ENCODE measurements around the gene FUZ.

The FUZ gene

GRCh38 chr19:49798574-49798973 lies 14.5 kb downstream of the FUZ start:
- H3K4me3 ChIP-seq (ENCODE audit: low read depth, low read length) = no peak overlapping the region
- TF ChIP-seq, protein P1, sequence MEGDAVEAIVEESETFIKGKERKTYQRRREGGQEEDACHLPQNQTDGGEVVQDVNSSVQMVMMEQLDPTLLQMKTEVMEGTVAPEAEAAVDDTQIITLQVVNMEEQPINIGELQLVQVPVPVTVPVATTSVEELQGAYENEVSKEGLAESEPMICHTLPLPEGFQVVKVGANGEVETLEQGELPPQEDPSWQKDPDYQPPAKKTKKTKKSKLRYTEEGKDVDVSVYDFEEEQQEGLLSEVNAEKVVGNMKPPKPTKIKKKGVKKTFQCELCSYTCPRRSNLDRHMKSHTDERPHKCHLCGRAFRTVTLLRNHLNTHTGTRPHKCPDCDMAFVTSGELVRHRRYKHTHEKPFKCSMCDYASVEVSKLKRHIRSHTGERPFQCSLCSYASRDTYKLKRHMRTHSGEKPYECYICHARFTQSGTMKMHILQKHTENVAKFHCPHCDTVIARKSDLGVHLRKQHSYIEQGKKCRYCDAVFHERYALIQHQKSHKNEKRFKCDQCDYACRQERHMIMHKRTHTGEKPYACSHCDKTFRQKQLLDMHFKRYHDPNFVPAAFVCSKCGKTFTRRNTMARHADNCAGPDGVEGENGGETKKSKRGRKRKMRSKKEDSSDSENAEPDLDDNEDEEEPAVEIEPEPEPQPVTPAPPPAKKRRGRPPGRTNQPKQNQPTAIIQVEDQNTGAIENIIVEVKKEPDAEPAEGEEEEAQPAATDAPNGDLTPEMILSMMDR (IDR thresholded peaks at IDR 0.05; ENCODE audit: low read depth, low read length, missing control alignments) = no peak
- DNase-seq (ENCODE audit: low read depth) = no peak
- in situ Hi-C loops (cut with HindIII; ENCODE audit: low sequenced_read_pairs) = no loop called here

- in situ Hi-C loops (cut with HindIII; ENCODE audit: low sequenced_read_pairs) = no loop called here
- no peak overlapping the region for H3K4me3 ChIP-seq (ENCODE audit: low read depth, low read length)
Measured at GRCh38 chr19:49795615-49796014, 17.5 kb downstream of the FUZ start.

GRCh38 chr19:49793561-49793840 lies 19.6 kb downstream of the FUZ start:
- in situ Hi-C loops (cut with HindIII; ENCODE audit: low sequenced_read_pairs) = no loop called here

More at GRCh38 chr19:49795615-49796014, 17.5 kb downstream of the FUZ start:
- TF ChIP-seq, protein P1 (IDR thresholded peaks at IDR 0.05; ENCODE audit: low read depth, low read length, missing control alignments) = no peak
- no peak for DNase-seq (ENCODE audit: low read depth)

DNA sequence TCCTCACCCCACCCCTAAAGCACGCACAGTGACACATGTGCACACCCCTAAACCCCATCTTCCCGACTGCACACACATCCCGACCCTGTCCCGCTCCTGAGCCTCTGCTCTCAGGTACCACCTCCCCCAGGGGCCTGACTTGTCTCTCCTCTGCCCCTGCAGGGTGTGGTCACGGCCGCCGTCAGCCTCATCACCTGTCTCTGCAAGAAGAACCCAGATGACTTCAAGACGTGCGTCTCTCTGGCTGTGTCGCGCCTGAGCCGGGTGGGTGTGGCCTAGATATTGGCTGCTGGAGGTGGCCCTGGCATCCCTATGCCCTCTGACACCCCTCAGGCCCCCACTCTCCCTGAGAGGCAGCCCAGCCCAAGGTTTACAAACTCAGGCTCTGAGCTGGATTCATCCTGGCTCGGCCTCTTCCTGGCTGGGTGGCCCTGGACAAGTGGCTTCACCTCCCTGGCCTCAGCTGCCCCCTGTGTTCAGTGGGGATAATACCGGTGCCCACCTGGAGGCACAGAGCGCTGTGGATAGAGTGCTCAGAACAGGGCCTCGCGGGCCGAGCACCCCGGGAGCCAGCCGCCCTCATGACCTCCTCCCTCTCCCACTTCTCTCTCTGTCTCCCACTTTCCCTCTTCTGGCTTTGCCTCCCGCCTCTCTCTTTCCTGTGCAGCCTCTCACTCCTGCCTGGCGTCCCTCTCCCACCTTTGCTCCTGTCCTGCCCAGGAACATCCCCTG lies 20.1 kb downstream of the FUZ start:
- in situ Hi-C loops (cut with HindIII; ENCODE audit: low sequenced_read_pairs) = no loop called here
- TF ChIP-seq, protein P1 (IDR thresholded peaks at IDR 0.05; ENCODE audit: low read depth, low read length, missing control alignments) = no peak
- H3K4me3 ChIP-seq (ENCODE audit: low read depth, low read length) = no peak overlapping the region

More at GRCh38 chr19:49793561-49793840, 19.6 kb downstream of the FUZ start:
- TF ChIP-seq, protein P1 (IDR thresholded peaks at IDR 0.05; ENCODE audit: low read depth, low read length, missing control alignments) = no peak
- DNase-seq (ENCODE audit: low read depth) = no peak
- no peak overlapping the region for H3K4me3 ChIP-seq (ENCODE audit: low read depth, low read length)

DNA sequence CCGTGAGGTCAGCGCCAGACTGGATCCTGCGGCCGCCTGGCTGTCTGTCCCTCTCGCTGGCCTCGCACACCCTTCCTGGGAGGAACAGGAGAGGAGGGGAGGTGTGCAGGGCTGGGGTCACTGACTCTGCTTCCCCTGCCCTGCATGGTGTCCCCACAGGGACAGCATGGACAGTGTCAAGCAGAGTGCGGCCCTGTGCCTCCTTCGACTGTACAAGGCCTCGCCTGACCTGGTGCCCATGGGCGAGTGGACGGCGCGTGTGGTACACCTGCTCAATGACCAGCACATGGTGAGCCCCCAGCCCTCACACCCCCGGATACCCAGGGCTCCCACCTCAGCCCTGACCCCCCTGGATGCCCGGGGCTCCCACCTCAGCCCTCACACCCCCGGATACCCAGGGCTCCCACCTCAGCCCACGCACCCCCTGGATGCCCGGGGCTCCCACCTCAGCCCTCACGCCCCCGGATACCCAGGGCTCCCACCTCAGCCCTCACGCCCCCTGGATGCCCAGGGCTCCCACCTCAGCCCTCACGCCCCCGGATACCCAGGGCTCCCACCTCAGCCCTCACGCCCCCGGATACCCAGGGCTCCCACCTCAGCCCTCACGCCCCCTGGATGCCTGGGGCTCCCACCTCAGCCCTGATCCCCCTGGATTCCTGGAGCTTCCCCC lies 21.2 kb downstream of the FUZ start:
- DNase-seq (ENCODE audit: low read depth) = no peak
- no peak overlapping the region for H3K4me3 ChIP-seq (ENCODE audit: low read depth, low read length)
- TF ChIP-seq, protein P1 (IDR thresholded peaks at IDR 0.05; ENCODE audit: low read depth, low read length, missing control alignments) = no peak
- in situ Hi-C loops (cut with HindIII; ENCODE audit: low sequenced_read_pairs) = no loop called here

More for the DNA sequence above, 20.1 kb downstream of the FUZ start:
- no peak for DNase-seq (ENCODE audit: low read depth)

DNA sequence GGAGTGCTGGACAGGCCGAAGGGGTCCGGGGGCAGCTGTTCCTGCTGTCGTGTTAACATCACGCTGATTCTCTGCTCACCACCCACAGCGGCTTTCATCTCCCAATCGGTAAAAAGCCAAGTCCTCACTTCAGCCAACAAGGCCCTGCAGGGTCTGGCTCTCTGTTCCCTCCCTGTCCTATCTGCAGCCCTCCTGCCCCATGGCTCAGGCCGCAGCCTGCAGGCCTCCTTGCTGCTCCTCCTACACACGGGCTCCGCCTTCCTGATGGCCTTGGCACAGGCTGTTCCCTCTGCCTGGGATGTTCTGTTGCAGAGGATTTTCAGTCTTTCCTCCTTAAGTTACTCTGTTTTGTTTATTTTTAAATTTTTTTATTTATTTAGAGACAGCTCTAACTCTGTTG lies 22.2 kb downstream of the FUZ start:
- in situ Hi-C loops (cut with HindIII; ENCODE audit: low sequenced_read_pairs) = no loop called here
- TF ChIP-seq, protein P1 (IDR thresholded peaks at IDR 0.05; ENCODE audit: low read depth, low read length, missing control alignments) = no peak
- no peak overlapping the region for H3K4me3 ChIP-seq (ENCODE audit: low read depth, low read length)
- no peak for DNase-seq (ENCODE audit: low read depth)

Data from astrocyte of the cerebellum (primary cell).